ENCODE measurements around the gene VAT1L.
"Not testable (repeated sequence)": the region's sequence is repeated elsewhere in the genome, so short reads cannot be mapped to it uniquely, and the experiment has no call there.

The VAT1L gene

GRCh38 chr16:77947590-77947989, 159.2 kb downstream of the VAT1L start:
- not testable (repeated sequence) for FAIRE-seq; DNase-seq (ENCODE audit: insufficient read length, low spot score)

GRCh38 chr16:77948835-77949234, 160.5 kb downstream of the VAT1L start:
- FAIRE-seq = no peak
- no peak for DNase-seq (ENCODE audit: insufficient read length, low spot score)
- no peak for TF ChIP-seq SPI1 (IDR thresholded peaks at IDR 0.05; ENCODE audit: low read depth, low read length)
- no peak for TF ChIP-seq POU2F2 (IDR thresholded peaks at IDR 0.05; ENCODE audit: low read depth, low read length)
- no peak for TF ChIP-seq POLR2A (IDR thresholded peaks at IDR 0.05; ENCODE audit: low read depth, low read length)
- no peak for TF ChIP-seq TAF1 (IDR thresholded peaks at IDR 0.05; ENCODE audit: low read depth, low read length)
- TF ChIP-seq PAX5 (IDR thresholded peaks at IDR 0.05; ENCODE audit: insufficient read depth, low read length, severe bottlenecking) = no peak
- no peak for TF ChIP-seq POLR2AphosphoS5 (IDR thresholded peaks at IDR 0.05; ENCODE audit: low read depth, low read length)

More at GRCh38 chr16:77947590-77947989, 159.2 kb downstream of the VAT1L start:
- TF ChIP-seq SPI1 (IDR thresholded peaks at IDR 0.05; ENCODE audit: low read depth, low read length) = peak; percentile 12; the same call in 1 of the 2 replicates

GRCh38 chr16:77949445-77949844, 161.1 kb downstream of the VAT1L start:
- no peak for DNase-seq (ENCODE audit: insufficient read length, low spot score)
- TF ChIP-seq TAF1 (IDR thresholded peaks at IDR 0.05; ENCODE audit: low read depth, low read length) = no peak
- TF ChIP-seq POU2F2 (IDR thresholded peaks at IDR 0.05; ENCODE audit: low read depth, low read length) = no peak
- TF ChIP-seq POLR2A (IDR thresholded peaks at IDR 0.05; ENCODE audit: low read depth, low read length) = no peak
- TF ChIP-seq PAX5 (IDR thresholded peaks at IDR 0.05; ENCODE audit: insufficient read depth, low read length, severe bottlenecking) = no peak
- TF ChIP-seq POLR2AphosphoS5 (IDR thresholded peaks at IDR 0.05; ENCODE audit: low read depth, low read length) = no peak
- TF ChIP-seq SPI1 (IDR thresholded peaks at IDR 0.05; ENCODE audit: low read depth, low read length) = no peak
- FAIRE-seq = no peak

- DNase-seq (ENCODE audit: insufficient read length, low spot score) (peak; percentile 20), FAIRE-seq (peak; percentile 28)
- no peak for TF ChIP-seq TAF1 (IDR thresholded peaks at IDR 0.05; ENCODE audit: low read depth, low read length)
- no peak for TF ChIP-seq SPI1 (IDR thresholded peaks at IDR 0.05; ENCODE audit: low read depth, low read length)
- TF ChIP-seq POLR2A (IDR thresholded peaks at IDR 0.05; ENCODE audit: low read depth, low read length) = no peak
- no peak for TF ChIP-seq POLR2AphosphoS5 (IDR thresholded peaks at IDR 0.05; ENCODE audit: low read depth, low read length)
- no peak for TF ChIP-seq POU2F2 (IDR thresholded peaks at IDR 0.05; ENCODE audit: low read depth, low read length)
- TF ChIP-seq PAX5 (IDR thresholded peaks at IDR 0.05; ENCODE audit: insufficient read depth, low read length, severe bottlenecking) = no peak
Measured at GRCh38 chr16:77951788-77952187, 163.4 kb downstream of the VAT1L start.

GRCh38 chr16:77955127-77955526, 166.8 kb downstream of the VAT1L start:
- TF ChIP-seq PAX5 (IDR thresholded peaks at IDR 0.05; ENCODE audit: insufficient read depth, low read length, severe bottlenecking) (no peak), TAF1 (IDR thresholded peaks at IDR 0.05; ENCODE audit: low read depth, low read length) (no peak), POU2F2 (IDR thresholded peaks at IDR 0.05; ENCODE audit: low read depth, low read length) (no peak), POLR2AphosphoS5 (IDR thresholded peaks at IDR 0.05; ENCODE audit: low read depth, low read length) (no peak), SPI1 (IDR thresholded peaks at IDR 0.05; ENCODE audit: low read depth, low read length) (no peak)
- DNase-seq (ENCODE audit: insufficient read length, low spot score) = no peak
- FAIRE-seq = no peak

- no peak for TF ChIP-seq POLR2A (IDR thresholded peaks at IDR 0.05; ENCODE audit: low read depth, low read length)
- no peak for TF ChIP-seq POU2F2 (IDR thresholded peaks at IDR 0.05; ENCODE audit: low read depth, low read length)
- no peak for TF ChIP-seq SPI1 (IDR thresholded peaks at IDR 0.05; ENCODE audit: low read depth, low read length)
- no peak for TF ChIP-seq PAX5 (IDR thresholded peaks at IDR 0.05; ENCODE audit: insufficient read depth, low read length, severe bottlenecking)
- TF ChIP-seq POLR2AphosphoS5 (IDR thresholded peaks at IDR 0.05; ENCODE audit: low read depth, low read length) = no peak
- no peak for TF ChIP-seq TAF1 (IDR thresholded peaks at IDR 0.05; ENCODE audit: low read depth, low read length)
Measured at GRCh38 chr16:77956231-77956630, 167.9 kb downstream of the VAT1L start.

GRCh38 chr16:77960766-77961165, 172.4 kb downstream of the VAT1L start:
- no peak for DNase-seq (ENCODE audit: insufficient read length, low spot score)
- no peak for TF ChIP-seq POLR2A (IDR thresholded peaks at IDR 0.05; ENCODE audit: low read depth, low read length)
- TF ChIP-seq POU2F2 (IDR thresholded peaks at IDR 0.05; ENCODE audit: low read depth, low read length) = no peak
- TF ChIP-seq PAX5 (IDR thresholded peaks at IDR 0.05; ENCODE audit: insufficient read depth, low read length, severe bottlenecking) = no peak
- no peak for TF ChIP-seq POLR2AphosphoS5 (IDR thresholded peaks at IDR 0.05; ENCODE audit: low read depth, low read length)
- no peak for FAIRE-seq

More at GRCh38 chr16:77956231-77956630, 167.9 kb downstream of the VAT1L start:
- DNase-seq (ENCODE audit: insufficient read length, low spot score) (no peak), FAIRE-seq (no peak)

GRCh38 chr16:77961814-77962213, 173.4 kb downstream of the VAT1L start:
- TF ChIP-seq PAX5 (IDR thresholded peaks at IDR 0.05; ENCODE audit: insufficient read depth, low read length, severe bottlenecking) (no peak), POLR2AphosphoS5 (IDR thresholded peaks at IDR 0.05; ENCODE audit: low read depth, low read length) (no peak), POLR2A (IDR thresholded peaks at IDR 0.05; ENCODE audit: low read depth, low read length) (no peak), POU2F2 (IDR thresholded peaks at IDR 0.05; ENCODE audit: low read depth, low read length) (no peak), TAF1 (IDR thresholded peaks at IDR 0.05; ENCODE audit: low read depth, low read length) (no peak), SPI1 (IDR thresholded peaks at IDR 0.05; ENCODE audit: low read depth, low read length) (no peak)
- no peak for DNase-seq (ENCODE audit: insufficient read length, low spot score)
- no peak for FAIRE-seq

GRCh38 chr16:77962689-77963088, 174.3 kb downstream of the VAT1L start:
- TF ChIP-seq POLR2A (IDR thresholded peaks at IDR 0.05; ENCODE audit: low read depth, low read length) = no peak
- no peak for TF ChIP-seq TAF1 (IDR thresholded peaks at IDR 0.05; ENCODE audit: low read depth, low read length)
- no peak for TF ChIP-seq SPI1 (IDR thresholded peaks at IDR 0.05; ENCODE audit: low read depth, low read length)
- no peak for TF ChIP-seq POLR2AphosphoS5 (IDR thresholded peaks at IDR 0.05; ENCODE audit: low read depth, low read length)
- TF ChIP-seq POU2F2 (IDR thresholded peaks at IDR 0.05; ENCODE audit: low read depth, low read length) = no peak
- no peak for TF ChIP-seq PAX5 (IDR thresholded peaks at IDR 0.05; ENCODE audit: insufficient read depth, low read length, severe bottlenecking)
- FAIRE-seq (no peak), DNase-seq (ENCODE audit: insufficient read length, low spot score) (no peak)

All from GM12891 (cell line).